HEK293 (cell line): ENCODE results near the gene C20orf144.

Experiments
- CTCF ChIA-PET: fragments of 350-600 bp; formaldehyde crosslinking; extraction: SDS; loops from one replicate; lab custom pipeline; 2021; ENCODE audit warnings: antibody characterized with exemption; lab: Yijun Ruan, JAX
- POLR2A ChIA-PET: fragments of 300-600 bp; formaldehyde crosslinking; extraction: SDS; loops from one replicate; lab custom pipeline; 2020; ENCODE audit warnings: antibody characterized with exemption, inconsistent platforms; lab: Yijun Ruan, JAX
- H3K27ac ChIP-seq: fragments of 200-500 bp; sonication (Bioruptor generic); 2 replicates; pipeline ENCODE4 v1.5.1; 2014; ENCODE audit warnings: low read depth, low read length, control low read depth, inconsistent platforms; ENCODE audit errors: extremely low read depth
- H3K36me3 ChIP-seq, 2 experiments: fragments of 200-500 bp in 1 of 2; sonication (Bioruptor generic) in 1 of 2; 1 replicate in 1 of 2; 2 replicates in 1 of 2; pipeline ENCODE4 v1.5.1; 2014 to 2017; ENCODE audit warnings: inconsistent platforms in 2 of 2, low read length in 2 of 2; ENCODE audit not compliant: control insufficient read depth in 2 of 2, insufficient read depth in 1 of 2
- H3K4me1 ChIP-seq: fragments of 200-500 bp; sonication (Bioruptor generic); 2 replicates; pipeline ENCODE4 v1.5.1; 2014; ENCODE audit warnings: mild to moderate bottlenecking, low read length, inconsistent platforms; ENCODE audit not compliant: control insufficient read depth, insufficient read depth
- H3K4me3 ChIP-seq: 2 replicates; pipeline ENCODE4 v1.5.1; 2011; ENCODE audit warnings: low read depth, mild to moderate bottlenecking, control low read depth, low read length, moderate library complexity
- H3K9me3 ChIP-seq: fragments of 200-500 bp; sonication (Bioruptor generic); 2 replicates; pipeline ENCODE4 v1.5.1; 2014; ENCODE audit warnings: low read depth, low read length, inconsistent platforms; ENCODE audit not compliant: control insufficient read depth, insufficient read depth
- OSR2 ChIP-seq: fragments of 450-650 bp; formaldehyde crosslinking; IDR thresholded peaks from 2 replicates; pipeline ENCODE4 v1.5.1; 2016; ENCODE audit warnings: missing biosample characterization, missing genetic modification characterization
- PRDM2 ChIP-seq: fragments of 450-650 bp; formaldehyde crosslinking; IDR thresholded peaks from 2 replicates; pipeline ENCODE4 v1.5.1; 2016; ENCODE audit warnings: missing biosample characterization, missing genetic modification characterization, borderline replicate concordance
- SALL2 ChIP-seq: fragments of 450-650 bp; formaldehyde crosslinking; IDR thresholded peaks from 2 replicates; pipeline ENCODE4 v1.5.0; 2017; ENCODE audit warnings: missing biosample characterization, mild to moderate bottlenecking, missing genetic modification characterization, borderline replicate concordance
- TCF7L2 ChIP-seq: IDR thresholded peaks from 2 replicates; pipeline ENCODE4 v1.6.1; 2011; ENCODE audit warnings: low read depth, mild to moderate bottlenecking, inconsistent platforms, low read length, moderate library complexity, borderline replicate concordance
- TSHZ1 ChIP-seq: fragments of 450-650 bp; formaldehyde crosslinking; IDR thresholded peaks from 2 replicates; pipeline ENCODE4 v1.5.1; 2016; ENCODE audit warnings: missing biosample characterization, missing genetic modification characterization, borderline replicate concordance
- ZEB2 ChIP-seq: fragments of 450-650 bp; formaldehyde crosslinking; IDR thresholded peaks from 2 replicates; pipeline ENCODE4 v1.5.1; 2016; ENCODE audit warnings: missing biosample characterization, missing genetic modification characterization
- ZNF10 ChIP-seq: fragments of 450-650 bp; formaldehyde crosslinking; IDR thresholded peaks from 2 replicates; pipeline ENCODE4 v1.5.1; 2017; ENCODE audit warnings: missing biosample characterization, missing genetic modification characterization
- ZNF146 ChIP-seq: fragments of 450-650 bp; formaldehyde crosslinking; IDR thresholded peaks from 2 replicates; pipeline ENCODE4 v1.5.1; 2016; ENCODE audit warnings: missing biosample characterization, missing genetic modification characterization
- ZNF16 ChIP-seq: fragments of 450-650 bp; formaldehyde crosslinking; IDR thresholded peaks from 2 replicates; pipeline ENCODE4 v1.5.1; 2016; ENCODE audit warnings: low read depth, missing biosample characterization, missing genetic modification characterization
- ZNF175 ChIP-seq: fragments of 450-650 bp; formaldehyde crosslinking; IDR thresholded peaks from 2 replicates; pipeline ENCODE4 v1.5.1; 2016; ENCODE audit warnings: missing biosample characterization, missing genetic modification characterization
- ZNF266 ChIP-seq: fragments of 450-650 bp; formaldehyde crosslinking; IDR thresholded peaks from 2 replicates; pipeline ENCODE4 v1.5.1; 2016; ENCODE audit warnings: missing biosample characterization, missing genetic modification characterization, low read depth
- ZNF280D ChIP-seq: fragments of 450-650 bp; formaldehyde crosslinking; IDR thresholded peaks from 2 replicates; pipeline ENCODE4 v1.5.1; 2016; ENCODE audit warnings: missing biosample characterization, missing genetic modification characterization
- ZNF350 ChIP-seq: fragments of 450-650 bp; formaldehyde crosslinking; IDR thresholded peaks from 2 replicates; pipeline ENCODE4 v1.5.0; 2017; ENCODE audit warnings: missing biosample characterization, mild to moderate bottlenecking, missing genetic modification characterization
- ZNF449 ChIP-seq: fragments of 450-650 bp; formaldehyde crosslinking; IDR thresholded peaks from 2 replicates; pipeline ENCODE4 v1.5.1; 2017; ENCODE audit warnings: missing biosample characterization, mild to moderate bottlenecking, missing genetic modification characterization, moderate library complexity
- ZNF488 ChIP-seq: fragments of 450-650 bp; formaldehyde crosslinking; IDR thresholded peaks from 2 replicates; pipeline ENCODE4 v1.5.1; 2016; ENCODE audit warnings: missing biosample characterization, missing genetic modification characterization
- ZNF585B ChIP-seq: fragments of 450-650 bp; formaldehyde crosslinking; IDR thresholded peaks from 2 replicates; pipeline ENCODE4 v1.5.1; 2016; ENCODE audit warnings: missing biosample characterization, missing genetic modification characterization
- ZNF610 ChIP-seq: fragments of 450-650 bp; formaldehyde crosslinking; IDR thresholded peaks from 2 replicates; pipeline ENCODE4 v1.5.1; 2016; ENCODE audit warnings: missing biosample characterization, missing genetic modification characterization, borderline replicate concordance
- ZNF645 ChIP-seq: fragments of 450-650 bp; formaldehyde crosslinking; IDR thresholded peaks from 2 replicates; pipeline ENCODE4; 2016; ENCODE audit warnings: missing biosample characterization, missing genetic modification characterization
- ZNF837 ChIP-seq: fragments of 450-650 bp; formaldehyde crosslinking; IDR thresholded peaks from 2 replicates; pipeline ENCODE4 v1.5.1; 2016; ENCODE audit warnings: missing biosample characterization, missing genetic modification characterization

The C20orf144 gene

GRCh38 chr20:33627577-33628216 lies 34.4 kb upstream of the C20orf144 start:
- CTCF ChIA-PET, result no interaction called here
- Histone ChIP-seq H3K36me3 (peaks cover 9 to 85% of the 10 kb centered on the region in 2 experiments; a peak in 2 of 3 replicates), H3K27ac (no peak overlapping the region), H3K9me3 (no peaks in the 10 kb centered on the region)
- no peak for TF ChIP-seq ZNF449 (tag by site-specific recombination)
- no peak for TF ChIP-seq ZNF16
- no peak for TF ChIP-seq ZNF350
- TF ChIP-seq OSR2 (tag by site-specific recombination), result no peak
- TF ChIP-seq TCF7L2, result no peak
- TF ChIP-seq ZNF837, result no peak
- TF ChIP-seq ZNF645 (tag by site-specific recombination), result no peak
- TF ChIP-seq ZNF610, result no peak
- TF ChIP-seq PRDM2 (tag by site-specific recombination), result no peak
- TF ChIP-seq SALL2 (tag by site-specific recombination), result no peak
- TF ChIP-seq ZNF585B (tag by site-specific recombination), result no peak
- TF ChIP-seq ZNF266 (tag by site-specific recombination), result no peak
- TF ChIP-seq TSHZ1 (tag by site-specific recombination), result no peak
- TF ChIP-seq ZNF488 (tag by site-specific recombination), result no peak
- TF ChIP-seq ZNF10 (tag by site-specific recombination), result no peak
- TF ChIP-seq ZNF280D, result no peak
- no peak for TF ChIP-seq ZNF175 (tag by site-specific recombination)
- TF ChIP-seq ZEB2, result no peak
- TF ChIP-seq ZNF146 (tag by site-specific recombination), result no peak
- TF ChIP-seq, all 188 proteins: peak for 0
- POLR2A ChIA-PET, result no interaction called here
- Histone ChIP-seq H3K4me1 (no peaks in the 10 kb centered on the region), H3K4me3 (no peak overlapping the region)
